ENCODE measurements around the gene NLGN1.

The NLGN1 gene

GRCh38 chr3:173789530-173790162 lies 392.1 kb downstream of the NLGN1 start:
- H3K9me3 ChIP-seq (ENCODE audit: control insufficient read depth, low read length), result no peaks in the 10 kb centered on the region
- H3K4me1 ChIP-seq (ENCODE audit: control insufficient read depth, insufficient read depth, low read length), result no peaks in the 10 kb centered on the region
- WGBS, 2 experiments, result 88 to 94% methylated on average over 2 of the region's 2 CpGs
- H3K27ac ChIP-seq (ENCODE audit: insufficient read depth, low read depth, low read length, poor library complexity, severe bottlenecking), result no peak overlapping the region
- no peaks in the 10 kb centered on the region for H3K27me3 ChIP-seq (ENCODE audit: control insufficient read depth, insufficient read depth, low read length, poor library complexity, severe bottlenecking)
- no peaks in the 10 kb centered on the region for H3K36me3 ChIP-seq (ENCODE audit: control insufficient read depth, insufficient read depth, low read length)
- H3K4me3 ChIP-seq (ENCODE audit: insufficient read depth, low read depth, low read length), result no peak overlapping the region

GRCh38 chr3:173793963-173794362 lies 396.4 kb downstream of the NLGN1 start:
- no peaks in the 10 kb centered on the region for H3K9me3 ChIP-seq (ENCODE audit: control insufficient read depth, low read length)
- 86 to 90% methylated on average over 2 of the region's 2 CpGs for WGBS, 2 experiments
- H3K4me1 ChIP-seq (ENCODE audit: control insufficient read depth, insufficient read depth, low read length), result no peaks in the 10 kb centered on the region
- H3K4me3 ChIP-seq (ENCODE audit: insufficient read depth, low read depth, low read length), result no peak overlapping the region
- no peaks in the 10 kb centered on the region for H3K36me3 ChIP-seq (ENCODE audit: control insufficient read depth, insufficient read depth, low read length)
- no peak overlapping the region for H3K27ac ChIP-seq (ENCODE audit: insufficient read depth, low read depth, low read length, poor library complexity, severe bottlenecking)
- H3K27me3 ChIP-seq (ENCODE audit: control insufficient read depth, insufficient read depth, low read length, poor library complexity, severe bottlenecking), result no peaks in the 10 kb centered on the region

- H3K4me3 ChIP-seq (ENCODE audit: insufficient read depth, low read depth, low read length), result no peak overlapping the region
- H3K36me3 ChIP-seq (ENCODE audit: control insufficient read depth, insufficient read depth, low read length), result no peaks in the 10 kb centered on the region
- no peaks in the 10 kb centered on the region for H3K9me3 ChIP-seq (ENCODE audit: control insufficient read depth, low read length)
- no peak overlapping the region for H3K27ac ChIP-seq (ENCODE audit: insufficient read depth, low read depth, low read length, poor library complexity, severe bottlenecking)
- no peaks in the 10 kb centered on the region for H3K4me1 ChIP-seq (ENCODE audit: control insufficient read depth, insufficient read depth, low read length)
- H3K27me3 ChIP-seq (ENCODE audit: control insufficient read depth, insufficient read depth, low read length, poor library complexity, severe bottlenecking), result no peaks in the 10 kb centered on the region
- 100% methylated on average over 1 of the region's 1 CpG for WGBS, 2 experiments
These were observed 398.9 kb downstream of the NLGN1 start for GRCh38 chr3:173796405-173796804.

GRCh38 chr3:173796890-173797289 lies 399.3 kb downstream of the NLGN1 start:
- Histone ChIP-seq H3K27ac (ENCODE audit: insufficient read depth, low read depth, low read length, poor library complexity, severe bottlenecking) (no peak overlapping the region), H3K4me3 (ENCODE audit: insufficient read depth, low read depth, low read length) (no peak overlapping the region), H3K36me3 (ENCODE audit: control insufficient read depth, insufficient read depth, low read length) (no peaks in the 10 kb centered on the region), H3K27me3 (ENCODE audit: control insufficient read depth, insufficient read depth, low read length, poor library complexity, severe bottlenecking) (no peaks in the 10 kb centered on the region), H3K9me3 (ENCODE audit: control insufficient read depth, low read length) (no peaks in the 10 kb centered on the region), H3K4me1 (ENCODE audit: control insufficient read depth, insufficient read depth, low read length) (no peaks in the 10 kb centered on the region)
- whole genome bisulfite sequencing, 2 experiments, result 71 to 83% methylated on average over 2 to 3 of the region's 3 CpGs

GRCh38 chr3:173799060-173799816 lies 401.7 kb downstream of the NLGN1 start:
- Histone ChIP-seq H3K27me3 (ENCODE audit: control insufficient read depth, insufficient read depth, low read length, poor library complexity, severe bottlenecking) (no peaks in the 10 kb centered on the region), H3K9me3 (ENCODE audit: control insufficient read depth, low read length) (no peaks in the 10 kb centered on the region), H3K27ac (ENCODE audit: insufficient read depth, low read depth, low read length, poor library complexity, severe bottlenecking) (no peak overlapping the region), H3K4me1 (ENCODE audit: control insufficient read depth, insufficient read depth, low read length) (no peaks in the 10 kb centered on the region), H3K4me3 (ENCODE audit: insufficient read depth, low read depth, low read length) (no peak overlapping the region), H3K36me3 (ENCODE audit: control insufficient read depth, insufficient read depth, low read length) (no peaks in the 10 kb centered on the region)
- 64 to 66% methylated on average over 1 to 3 of the region's 4 CpGs for WGBS, 2 experiments

- no peak overlapping the region for H3K4me3 ChIP-seq (ENCODE audit: insufficient read depth, low read depth, low read length)
- H3K4me1 ChIP-seq (ENCODE audit: control insufficient read depth, insufficient read depth, low read length), result no peaks in the 10 kb centered on the region
- no peak overlapping the region for H3K27ac ChIP-seq (ENCODE audit: insufficient read depth, low read depth, low read length, poor library complexity, severe bottlenecking)
- H3K27me3 ChIP-seq (ENCODE audit: control insufficient read depth, insufficient read depth, low read length, poor library complexity, severe bottlenecking), result no peaks in the 10 kb centered on the region
- H3K36me3 ChIP-seq (ENCODE audit: control insufficient read depth, insufficient read depth, low read length), result no peaks in the 10 kb centered on the region
- no CpG with 5 or more reads among the region's 2 CpGs for WGBS, 2 experiments
- no peaks in the 10 kb centered on the region for H3K9me3 ChIP-seq (ENCODE audit: control insufficient read depth, low read length)
These were observed 402.6 kb downstream of the NLGN1 start for GRCh38 chr3:173800154-173800553.

GRCh38 chr3:173814809-173815208 lies 417.3 kb downstream of the NLGN1 start:
- Histone ChIP-seq H3K9me3 (ENCODE audit: control insufficient read depth, low read length) (no peaks in the 10 kb centered on the region), H3K4me1 (ENCODE audit: control insufficient read depth, insufficient read depth, low read length) (peaks cover 4% of the 10 kb centered on the region), H3K4me3 (ENCODE audit: insufficient read depth, low read depth, low read length) (no peak overlapping the region), H3K27me3 (ENCODE audit: control insufficient read depth, insufficient read depth, low read length, poor library complexity, severe bottlenecking) (no peaks in the 10 kb centered on the region), H3K27ac (ENCODE audit: insufficient read depth, low read depth, low read length, poor library complexity, severe bottlenecking) (no peak overlapping the region), H3K36me3 (ENCODE audit: control insufficient read depth, insufficient read depth, low read length) (no peaks in the 10 kb centered on the region)
- WGBS, 2 experiments, result 89 to 93% methylated on average over 2 of the region's 3 CpGs

- no peak overlapping the region for H3K27ac ChIP-seq (ENCODE audit: insufficient read depth, low read depth, low read length, poor library complexity, severe bottlenecking)
- no peaks in the 10 kb centered on the region for H3K27me3 ChIP-seq (ENCODE audit: control insufficient read depth, insufficient read depth, low read length, poor library complexity, severe bottlenecking)
- H3K4me1 ChIP-seq (ENCODE audit: control insufficient read depth, insufficient read depth, low read length), result peaks cover 4% of the 10 kb centered on the region
- H3K4me3 ChIP-seq (ENCODE audit: insufficient read depth, low read depth, low read length), result no peak overlapping the region
- H3K9me3 ChIP-seq (ENCODE audit: control insufficient read depth, low read length), result no peaks in the 10 kb centered on the region
- 82 to 84% methylated on average over 4 to 5 of the region's 5 CpGs for WGBS, 2 experiments
- H3K36me3 ChIP-seq (ENCODE audit: control insufficient read depth, insufficient read depth, low read length), result no peaks in the 10 kb centered on the region
These were observed 421.8 kb downstream of the NLGN1 start for GRCh38 chr3:173819368-173819767.

GRCh38 chr3:173823911-173824460 lies 426.4 kb downstream of the NLGN1 start:
- Histone ChIP-seq H3K4me1 (ENCODE audit: control insufficient read depth, insufficient read depth, low read length) (peaks cover 3% of the 10 kb centered on the region), H3K36me3 (ENCODE audit: control insufficient read depth, insufficient read depth, low read length) (no peaks in the 10 kb centered on the region), H3K9me3 (ENCODE audit: control insufficient read depth, low read length) (no peaks in the 10 kb centered on the region), H3K27me3 (ENCODE audit: control insufficient read depth, insufficient read depth, low read length, poor library complexity, severe bottlenecking) (no peaks in the 10 kb centered on the region), H3K27ac (ENCODE audit: insufficient read depth, low read depth, low read length, poor library complexity, severe bottlenecking) (no peak overlapping the region), H3K4me3 (ENCODE audit: insufficient read depth, low read depth, low read length) (no peak overlapping the region)
- no CpG with 5 or more reads among the region's 1 CpG for WGBS, 2 experiments

- no peaks in the 10 kb centered on the region for H3K4me1 ChIP-seq (ENCODE audit: control insufficient read depth, insufficient read depth, low read length)
- no peak overlapping the region for H3K27ac ChIP-seq (ENCODE audit: insufficient read depth, low read depth, low read length, poor library complexity, severe bottlenecking)
- no peaks in the 10 kb centered on the region for H3K9me3 ChIP-seq (ENCODE audit: control insufficient read depth, low read length)
- no peak overlapping the region for H3K4me3 ChIP-seq (ENCODE audit: insufficient read depth, low read depth, low read length)
- 86 to 100% methylated on average over 1 of the region's 1 CpG for WGBS, 2 experiments
- H3K27me3 ChIP-seq (ENCODE audit: control insufficient read depth, insufficient read depth, low read length, poor library complexity, severe bottlenecking), result no peaks in the 10 kb centered on the region
- H3K36me3 ChIP-seq (ENCODE audit: control insufficient read depth, insufficient read depth, low read length), result no peaks in the 10 kb centered on the region
These were observed 428.2 kb downstream of the NLGN1 start for GRCh38 chr3:173825730-173826129.
